Brain microvascular endothelial cell (primary cell): ENCODE measurements around the gene ZBED3.

ENCODE experiments used
- DNase-seq: peaks from one replicate; pipeline ENCODE4 v3.0.0-alpha.2; 2020
- H3K27ac ChIP-seq: fragments of 250-450 bp; sonication (Bioruptor Pico); 2 replicates; pipeline ENCODE4 v1.5.1; 2020; ENCODE audit warnings: mild to moderate bottlenecking, moderate library complexity
- H3K27me3 ChIP-seq: fragments of 250-450 bp; sonication (Bioruptor Pico); replicated peaks from 2 replicates; pipeline ENCODE4 v1.5.1; 2020; ENCODE audit warnings: mild to moderate bottlenecking
- H3K36me3 ChIP-seq: fragments of 250-450 bp; sonication (Bioruptor Pico); replicated peaks from 2 replicates; pipeline ENCODE4 v1.5.1; 2020; ENCODE audit warnings: mild to moderate bottlenecking
- H3K4me3 ChIP-seq: 2 replicates; pipeline ENCODE4 v1.5.1; 2011; ENCODE audit warnings: low read depth, mild to moderate bottlenecking, control low read depth, low read length, moderate library complexity
- CTCF ChIP-seq: IDR thresholded peaks from 2 replicates; pipeline ENCODE4 v1.5.1; 2011; ENCODE audit warnings: low read depth, mild to moderate bottlenecking, moderate library complexity, low read length, control low read depth, inconsistent platforms; ENCODE audit errors: missing control alignments
- in situ Hi-C: cut with HindIII; loops from 2 replicates; pipeline ENCODE4 v1.10.0; 2017; ENCODE audit warnings: low sequenced_read_pairs, low pct_ligation_motif_present

ZBED3 gene

GRCh38 chr5:77030097-77031071 lies 56.7 kb downstream of the ZBED3 start, which contains the start of gene AGGF1:
Gene AGGF1 (plus strand): TSS chr5:77030404. CDS start chr5:77030767, 363 bp downstream.
- no peaks in the 10 kb centered on the region for H3K27me3 ChIP-seq
- peak within 1 kb of the TSS; percentile 80 for H3K27ac ChIP-seq
- H3K4me3 ChIP-seq: peak within 1 kb of the TSS; percentile 93
- in situ Hi-C loops: no loop called here
- H3K36me3 ChIP-seq: peaks cover under 1% of the 10 kb centered on the region
- TF ChIP-seq CTCF: no peak
- DNase-seq: peak; percentile 91

GRCh38 chr5:77029376-77029885 lies 57.7 kb downstream of the ZBED3 start:
- no peaks in the 10 kb centered on the region for H3K27me3 ChIP-seq
- no peak for TF ChIP-seq CTCF
- no peak for DNase-seq
- no peak overlapping the region for H3K4me3 ChIP-seq
- no peak overlapping the region for H3K27ac ChIP-seq
- in situ Hi-C loops: no loop called here
- no peaks in the 10 kb centered on the region for H3K36me3 ChIP-seq

DNA sequence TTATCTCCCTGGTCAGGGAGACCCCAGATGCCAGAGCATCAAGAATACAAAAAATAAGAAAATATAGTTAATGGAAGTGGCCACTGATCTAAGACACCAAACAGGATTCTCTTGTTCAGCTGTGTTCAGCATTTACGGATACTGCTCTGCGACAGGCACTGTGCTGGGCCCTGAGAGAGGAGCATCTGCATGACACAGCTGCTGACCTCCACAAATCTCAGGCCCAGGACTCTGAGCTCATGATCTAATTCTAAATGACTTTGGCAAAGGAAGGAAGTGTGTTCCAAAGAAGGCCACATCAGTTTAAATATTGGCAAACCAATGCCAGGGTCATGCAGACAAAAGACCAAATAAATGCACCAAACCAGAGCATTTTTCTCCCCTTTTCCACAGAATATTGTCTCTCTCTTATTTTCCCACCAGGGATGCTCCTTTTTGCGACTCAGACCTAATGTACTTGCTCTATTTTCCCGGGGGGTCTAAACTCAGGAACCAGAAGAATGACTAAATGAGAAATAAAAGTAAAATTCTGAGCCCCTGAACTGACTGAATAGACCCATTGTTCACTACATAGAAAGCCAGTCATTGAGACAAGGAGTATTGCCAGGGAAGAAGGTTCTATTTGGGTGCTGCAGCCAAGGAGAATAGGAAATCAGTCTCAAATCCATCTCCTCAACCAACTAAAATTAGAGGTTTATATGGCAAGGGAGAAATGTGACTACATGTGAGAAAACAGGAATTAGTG lies 58.3 kb downstream of the ZBED3 start:
- Histone ChIP-seq H3K27ac (no peak overlapping the region), H3K27me3 (no peaks in the 10 kb centered on the region), H3K4me3 (no peak overlapping the region), H3K36me3 (no peaks in the 10 kb centered on the region)
- TF ChIP-seq CTCF: no peak
- no peak for DNase-seq
- in situ Hi-C loops: no loop called here

DNA sequence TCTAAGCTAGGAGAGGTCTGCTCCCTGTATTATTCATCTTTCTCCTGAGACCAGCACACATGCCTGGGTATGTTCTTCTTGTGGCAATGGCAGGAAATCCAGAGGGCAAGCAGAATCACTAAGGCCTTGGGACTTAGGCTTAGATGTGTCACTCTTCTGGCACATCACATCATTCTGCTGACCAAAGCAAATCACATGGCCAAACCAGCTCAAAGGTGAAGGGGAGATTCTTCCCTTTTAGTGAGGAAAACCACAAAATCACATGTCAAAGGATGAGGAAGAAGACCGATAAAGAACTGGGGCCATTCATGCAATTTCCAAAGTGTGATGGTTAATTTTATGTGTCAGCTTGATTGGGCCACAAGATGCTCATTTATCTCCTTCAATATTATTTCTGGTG lies 62.6 kb downstream of the ZBED3 start:
- Histone ChIP-seq H3K4me3 (no peak overlapping the region), H3K27me3 (no peaks in the 10 kb centered on the region), H3K27ac (no peak overlapping the region), H3K36me3 (no peaks in the 10 kb centered on the region)
- DNase-seq: no peak
- in situ Hi-C loops: no loop called here
- no peak for TF ChIP-seq CTCF

GRCh38 chr5:77022511-77023417 lies 64.3 kb downstream of the ZBED3 start:
- H3K27ac ChIP-seq: no peak overlapping the region
- no peaks in the 10 kb centered on the region for H3K27me3 ChIP-seq
- no peak overlapping the region for H3K4me3 ChIP-seq
- no peaks in the 10 kb centered on the region for H3K36me3 ChIP-seq
- in situ Hi-C loops: no loop called here
- TF ChIP-seq CTCF: no peak
- DNase-seq: no peak
